Measurements from ENCODE around the gene CYP51A1.
"Not testable (repeated sequence)": the region's sequence is repeated elsewhere in the genome, so short reads cannot be mapped to it uniquely, and the experiment has no call there.

The CYP51A1 gene

DNA sequence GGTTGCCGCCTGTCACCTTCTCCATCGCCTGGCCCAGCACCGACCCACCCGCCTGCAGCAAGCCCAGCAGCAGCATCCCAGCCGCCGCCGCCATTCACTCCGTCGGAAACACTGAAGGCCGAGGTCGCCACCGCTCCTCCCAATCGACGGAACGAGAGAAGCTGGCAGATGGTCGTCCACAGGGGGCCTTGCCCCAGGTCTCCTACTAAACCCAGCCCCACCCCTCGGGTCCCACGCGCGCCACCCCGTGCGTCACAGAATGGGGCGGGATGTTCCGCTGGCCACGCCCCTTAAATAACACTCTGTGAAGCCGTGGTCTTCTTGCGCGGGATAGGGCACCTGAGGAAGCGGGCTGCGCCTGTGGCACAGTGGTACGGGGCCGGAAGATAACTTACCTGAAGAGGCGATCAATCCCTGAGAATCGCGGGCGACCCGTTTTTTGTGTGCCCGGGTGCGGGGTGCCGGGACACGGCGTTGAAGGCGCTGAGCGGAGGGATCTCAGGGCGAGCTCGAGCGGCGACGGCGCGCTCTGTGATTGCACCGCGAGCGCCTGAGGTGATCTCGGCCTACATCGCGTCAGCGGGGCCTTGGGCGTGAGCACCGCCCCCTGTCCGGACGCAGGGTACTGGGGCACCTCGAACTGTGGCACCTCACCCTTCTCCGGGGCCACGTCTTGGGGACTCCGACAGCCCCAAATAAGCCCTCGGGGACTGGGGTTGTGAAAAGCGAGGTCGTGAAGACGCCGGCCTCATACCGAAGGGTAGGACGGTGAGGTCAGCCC is at the start of gene CYP51A1:
Gene CYP51A1, minus strand, starts transcription at position 207 of the 781 bp plus-strand sequence. Its CDS starts 113 bp downstream, at position 94.
- H3K27me3 ChIP-seq (ENCODE audit: low read depth, low read length), result no peaks in the 10 kb centered on the region
- peaks cover 39% of the 10 kb centered on the region for H4K20me1 ChIP-seq (ENCODE audit: insufficient read depth, low read length)
- peaks cover 54% of the 10 kb centered on the region for H3K79me2 ChIP-seq (ENCODE audit: low read length)
- peaks cover 30% of the 10 kb centered on the region for H3K36me3 ChIP-seq (replicated peaks; ENCODE audit: low read depth, low read length)
- H2AFZ ChIP-seq (ENCODE audit: low read depth, low read length), result peak within 1 kb of the TSS; percentile 94
- peak within 1 kb of the TSS; percentile 96 for H3K9ac ChIP-seq (ENCODE audit: low read length)
- TF ChIP-seq CTCF (IDR thresholded peaks at IDR 0.05; ENCODE audit: low read depth, low read length) (no peak), EZH2phosphoT487 (IDR thresholded peaks at IDR 0.05; ENCODE audit: low read depth) (no peak)
- peak within 1 kb of the TSS; percentile 90 for H3K27ac ChIP-seq (ENCODE audit: low read length)
- peak within 1 kb of the TSS; percentile 94 for H3K4me2 ChIP-seq (ENCODE audit: low read length)
- H3K4me3 ChIP-seq (ENCODE audit: low read length), result peak within 1 kb of the TSS; percentile 90
- peaks cover 32% of the 10 kb centered on the region for H3K4me1 ChIP-seq (ENCODE audit: low read length)
- H3K9me3 ChIP-seq (ENCODE audit: insufficient read depth, low read length), result no peaks in the 10 kb centered on the region

DNA sequence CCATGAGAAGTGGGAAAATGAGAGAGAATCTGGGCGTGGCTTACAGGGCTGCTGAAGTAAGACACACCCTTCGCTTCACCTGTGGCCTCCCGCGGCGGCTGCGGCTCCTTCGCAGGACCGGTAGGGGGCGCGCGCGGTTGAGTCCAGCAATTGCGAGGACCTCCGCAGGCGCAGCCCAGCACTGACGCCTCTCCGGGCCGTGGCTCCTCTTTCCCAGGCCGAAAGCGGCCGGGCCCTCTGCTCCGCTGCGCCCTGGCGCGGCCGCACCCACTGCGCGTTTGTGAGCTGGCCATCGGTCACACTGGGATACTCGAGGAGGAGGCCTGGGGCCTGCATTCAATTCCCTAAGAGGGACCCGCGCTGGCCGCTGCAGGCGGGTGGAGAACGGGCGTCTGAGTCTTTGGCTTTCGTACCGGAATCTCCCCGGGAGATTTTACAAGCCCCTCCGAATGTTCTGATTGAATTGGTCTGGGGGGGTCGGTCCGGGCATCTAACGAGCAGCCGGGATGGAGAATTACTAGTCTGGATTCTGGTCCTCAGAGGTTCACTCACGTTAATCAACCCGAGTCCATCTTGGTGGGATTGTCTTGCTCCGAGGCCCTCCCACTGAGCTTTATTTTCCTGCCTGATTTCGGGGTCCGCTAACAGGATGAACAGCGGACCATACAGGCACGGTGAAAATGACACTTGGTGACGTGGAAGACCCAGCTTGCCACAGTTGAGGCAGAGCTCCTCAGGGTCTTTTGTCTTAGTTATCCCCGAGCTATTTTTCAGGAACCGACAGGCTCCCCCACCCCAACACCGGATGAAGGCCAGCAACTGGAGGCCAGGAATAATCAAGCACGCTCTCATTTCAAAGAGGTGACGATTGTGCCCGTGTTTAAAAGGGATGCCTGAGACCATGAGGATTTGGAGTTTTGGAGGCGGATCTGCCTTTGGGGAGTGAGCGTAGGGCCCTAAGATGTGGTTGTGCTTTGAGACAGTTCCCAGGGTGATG is 44.9 kb upstream of the CYP51A1 start, which contains the start of gene LRRD1:
Gene LRRD1, minus strand, starts transcription at position 215 of the 997 bp plus-strand sequence. CDS start 13,940 bp downstream, outside the sequence.
- Histone ChIP-seq H3K27ac (ENCODE audit: low read length) (no peak within 1 kb of the TSS), H3K27me3 (ENCODE audit: low read depth, low read length) (no peaks in the 10 kb centered on the region), H3K79me2 (ENCODE audit: low read length) (no peaks in the 10 kb centered on the region), H3K4me1 (ENCODE audit: low read length) (no peaks in the 10 kb centered on the region), H3K4me3 (ENCODE audit: low read length) (no peak within 1 kb of the TSS), H4K20me1 (ENCODE audit: insufficient read depth, low read length) (no peaks in the 10 kb centered on the region), H2AFZ (ENCODE audit: low read depth, low read length) (no peak within 1 kb of the TSS), H3K9ac (ENCODE audit: low read length) (no peak within 1 kb of the TSS), H3K36me3 (replicated peaks; ENCODE audit: low read depth, low read length) (no peaks in the 10 kb centered on the region), H3K9me3 (ENCODE audit: insufficient read depth, low read length) (no peaks in the 10 kb centered on the region), H3K4me2 (ENCODE audit: low read length) (no peak within 1 kb of the TSS)
- TF ChIP-seq CTCF (IDR thresholded peaks at IDR 0.05; ENCODE audit: low read depth, low read length) (no peak), EZH2phosphoT487 (IDR thresholded peaks at IDR 0.05; ENCODE audit: low read depth) (no peak)

DNA sequence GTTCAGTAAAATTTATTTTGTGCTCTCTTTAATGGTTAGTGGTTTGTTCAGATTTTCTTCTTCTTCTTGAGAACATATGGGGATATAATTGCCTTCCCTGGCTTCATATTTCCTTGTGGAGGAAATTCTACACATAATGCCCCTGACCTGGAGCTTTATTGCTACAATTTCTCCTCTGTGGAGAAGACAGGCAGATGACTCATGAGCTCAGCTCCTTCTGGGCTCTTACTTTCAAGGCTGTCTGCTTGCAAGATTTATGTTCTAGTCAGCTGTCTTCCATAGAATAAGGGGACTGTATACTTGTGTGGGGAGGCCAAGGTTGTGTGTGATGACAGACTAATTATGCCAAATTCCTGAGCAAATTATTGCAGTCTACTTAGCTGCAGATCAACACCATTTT is 43.1 kb upstream of the CYP51A1 start:
- H2AFZ ChIP-seq (ENCODE audit: low read depth, low read length), result no peak overlapping the region
- no peaks in the 10 kb centered on the region for H3K4me1 ChIP-seq (ENCODE audit: low read length)
- TF ChIP-seq EZH2phosphoT487 (IDR thresholded peaks at IDR 0.05; ENCODE audit: low read depth) (no peak), CTCF (IDR thresholded peaks at IDR 0.05; ENCODE audit: low read depth, low read length) (no peak)
- no peak overlapping the region for H3K4me2 ChIP-seq (ENCODE audit: low read length)
- H3K4me3 ChIP-seq (ENCODE audit: low read length), result no peak overlapping the region
- H3K36me3 ChIP-seq (replicated peaks; ENCODE audit: low read depth, low read length), result no peaks in the 10 kb centered on the region
- H3K9ac ChIP-seq (ENCODE audit: low read length), result no peak overlapping the region
- H3K79me2 ChIP-seq (ENCODE audit: low read length), result no peaks in the 10 kb centered on the region
- H3K27ac ChIP-seq (ENCODE audit: low read length), result no peak overlapping the region
- H3K9me3 ChIP-seq (ENCODE audit: insufficient read depth, low read length), result no peaks in the 10 kb centered on the region
- H4K20me1 ChIP-seq (ENCODE audit: insufficient read depth, low read length), result no peaks in the 10 kb centered on the region
- H3K27me3 ChIP-seq (ENCODE audit: low read depth, low read length), result no peaks in the 10 kb centered on the region

DNA sequence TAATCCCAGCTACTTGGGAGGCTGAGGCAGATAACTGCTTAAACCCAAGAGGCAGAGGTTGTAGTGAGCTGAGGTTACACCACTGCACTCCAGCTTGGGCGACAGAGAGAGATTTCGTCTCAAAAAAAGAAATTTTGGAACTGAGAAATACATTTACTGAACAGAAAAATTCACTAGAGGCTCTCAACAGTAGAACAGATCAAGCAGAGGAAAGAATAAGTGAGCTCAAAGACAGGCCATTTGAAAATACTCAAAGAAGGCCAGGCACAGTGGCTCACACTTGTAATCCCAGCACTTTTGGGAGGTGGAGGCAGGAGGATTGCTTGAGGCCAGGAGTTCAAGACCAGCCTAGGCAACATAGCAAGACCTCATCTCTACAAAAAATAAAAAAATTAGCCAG is 35.3 kb upstream of the CYP51A1 start:
- not testable (repeated sequence) for H3K36me3 ChIP-seq (replicated peaks; ENCODE audit: low read depth, low read length); H3K4me1 ChIP-seq (ENCODE audit: low read length); H2AFZ ChIP-seq (ENCODE audit: low read depth, low read length); H3K79me2 ChIP-seq (ENCODE audit: low read length); H3K9me3 ChIP-seq (ENCODE audit: insufficient read depth, low read length); H3K9ac ChIP-seq (ENCODE audit: low read length); H4K20me1 ChIP-seq (ENCODE audit: insufficient read depth, low read length); H3K27me3 ChIP-seq (ENCODE audit: low read depth, low read length); H3K4me2 ChIP-seq (ENCODE audit: low read length); H3K4me3 ChIP-seq (ENCODE audit: low read length); H3K27ac ChIP-seq (ENCODE audit: low read length)

All from OCI-LY3 (cell line).